Mammary epithelial cell (primary cell): ENCODE results near the gene PMFBP1.

ENCODE experiments used
- CTCF ChIP-seq, 2 donors: IDR thresholded peaks in 1 of 2; conservative IDR thresholded peaks in 1 of 2; 2 replicates each; pipeline ENCODE4 v1.5.1; 2011 to 2012; ENCODE audit warnings: inconsistent platforms in 2 of 2, low read length in 2 of 2, mild to moderate bottlenecking in 2 of 2, control low read depth in 1 of 2, low read depth in 1 of 2; ENCODE audit not compliant: insufficient read depth in 1 of 2; ENCODE audit errors: extremely low read depth in 1 of 2
- EZH2 ChIP-seq: IDR thresholded peaks from 2 replicates; pipeline ENCODE4 v1.6.1; 2012; ENCODE audit warnings: low read length, inconsistent platforms, borderline replicate concordance

DNA sequence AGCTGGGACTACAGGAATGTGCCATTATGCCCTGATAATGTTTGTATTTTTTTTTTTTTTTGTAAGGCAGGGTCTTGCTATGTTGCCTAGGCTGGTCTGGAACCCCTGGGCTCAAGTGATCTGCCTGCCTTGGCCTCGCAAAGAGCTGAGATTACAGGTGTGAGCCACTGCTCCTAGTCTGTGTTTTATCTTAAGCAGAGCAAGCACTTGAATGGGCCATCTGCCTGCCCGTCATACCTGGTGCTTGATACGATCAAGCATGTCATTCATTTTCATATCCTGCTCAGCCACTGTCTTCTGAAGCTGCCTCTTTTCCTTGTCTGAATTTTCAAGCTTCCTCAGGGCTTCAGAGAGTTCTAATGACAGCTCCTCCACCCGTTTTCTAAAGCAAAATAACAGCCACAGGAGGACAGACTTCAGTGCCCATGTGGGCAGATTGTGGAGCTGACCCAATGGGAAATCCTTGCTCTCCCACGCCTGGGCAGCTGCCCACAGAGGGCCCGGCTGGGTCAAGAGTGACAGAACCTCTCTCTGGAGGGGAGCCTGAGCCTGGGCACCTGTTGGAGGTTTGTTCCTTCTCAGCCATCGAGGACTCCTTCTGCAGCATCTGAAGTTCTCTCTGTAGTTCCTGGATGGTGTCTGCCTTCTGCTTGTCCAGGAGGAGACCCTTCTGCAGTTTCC lies 41.8 kb downstream of the PMFBP1 start:
- TF ChIP-seq CTCF (conservative IDR thresholded peaks at IDR 0.05 in 1 of 2, IDR thresholded peaks at IDR 0.05 in 1 of 2; ENCODE audit: extremely low read depth in 1 of 2, insufficient read depth in 1 of 2, low read depth in 1 of 2, low read length in 2 of 2) (no peak), EZH2 (no peak)
